Fibroblast of lung (primary cell): ENCODE data around the gene TMED8. TPM values are rescaled to one million over a fixed set of nuclear protein-coding genes. Genes with fewer than 3 reads are reported as not detected.

ENCODE experiments used
- DNase-seq, 2 donors: peaks; one replicate each; pipeline versions ENCODE4 v3.0.0 to v3.0.0-alpha.2; 2010; ENCODE audit warnings: low read depth in 2 of 2
- H2AFZ ChIP-seq: 2 replicates; pipeline ENCODE4 v1.5.1; 2012; ENCODE audit warnings: low read length, control low read depth, inconsistent platforms
- H3K27ac ChIP-seq: 2 replicates; pipeline ENCODE4 v1.5.1; 2011; ENCODE audit warnings: low read length, control low read depth; ENCODE audit not compliant: insufficient read depth
- H3K27me3 ChIP-seq: 2 replicates; pipeline ENCODE4 v1.5.1; 2011; ENCODE audit warnings: mild to moderate bottlenecking, low read length; ENCODE audit not compliant: control insufficient read depth, insufficient read depth
- H3K36me3 ChIP-seq: 2 replicates; pipeline ENCODE4 v1.5.1; 2011; ENCODE audit warnings: low read length; ENCODE audit not compliant: control insufficient read depth, insufficient read depth
- H3K4me1 ChIP-seq: 2 replicates; pipeline ENCODE4 v1.5.1; 2011; ENCODE audit warnings: low read length; ENCODE audit not compliant: control insufficient read depth, insufficient read depth; ENCODE audit errors: extremely low read depth
- H3K4me2 ChIP-seq: 2 replicates; pipeline ENCODE4 v1.5.1; 2011; ENCODE audit warnings: low read length, control low read depth; ENCODE audit not compliant: insufficient read depth; ENCODE audit errors: extremely low read depth
- H3K4me3 ChIP-seq, 4 experiments: fragments of 200-600 bp in 1 of 4; sonication (generic) in 1 of 4; replicated peaks in 1 of 4; 2 replicates each; pipeline ENCODE4 v1.5.1; 2011 to 2016; ENCODE audit warnings: low read length in 4 of 4, low read depth in 3 of 4, mild to moderate bottlenecking in 3 of 4, control low read depth in 2 of 4, inconsistent platforms in 1 of 4, mixed read lengths in 1 of 4; ENCODE audit not compliant: insufficient read depth in 1 of 4; ENCODE audit errors: control extremely low read depth in 1 of 4
- H3K79me2 ChIP-seq: 2 replicates; pipeline ENCODE4 v1.5.1; 2012; ENCODE audit warnings: mild to moderate bottlenecking, low read length, inconsistent platforms; ENCODE audit not compliant: control insufficient read depth, insufficient read depth
- H3K9ac ChIP-seq: 2 replicates; pipeline ENCODE4 v1.5.1; 2011; ENCODE audit warnings: mild to moderate bottlenecking, low read length, control low read depth; ENCODE audit not compliant: insufficient read depth
- H3K9me3 ChIP-seq: 2 replicates; pipeline ENCODE4 v1.5.1; 2012; ENCODE audit warnings: low read depth, low read length; ENCODE audit not compliant: control insufficient read depth, insufficient read depth
- H4K20me1 ChIP-seq: 2 replicates; pipeline ENCODE4 v1.5.1; 2011; ENCODE audit warnings: low read length; ENCODE audit not compliant: control insufficient read depth, insufficient read depth; ENCODE audit errors: extremely low read depth
- EZH2 ChIP-seq: IDR thresholded peaks from 2 replicates; pipeline ENCODE4 v1.5.1; 2012; ENCODE audit warnings: low read length, control low read depth, mild to moderate bottlenecking; ENCODE audit errors: missing control alignments
- polyA plus RNA-seq, 2 donors: library from polyadenylated mRNA; depleted of rRNA in 1 of 2; stranded (reverse) in 1 of 2; unstranded in 1 of 2; fragments of >200 nt; gene quantifications; 2 replicates each; pipeline ENCODE4 v1.2.1, GENCODE V29; 2011 to 2012; ENCODE audit warnings: missing spikeins in 1 of 2
- total RNA-seq: library from RNA; depleted of rRNA; stranded (reverse); fragments of >200 nt; gene quantifications from 2 replicates; pipeline ENCODE4 v1.2.1, GENCODE V29; 2014
- TF ChIP-seq, protein P1 (sequence below), 2 donors: IDR thresholded peaks in 1 of 2; conservative IDR thresholded peaks in 1 of 2; 1 replicate in 1 of 2; 2 replicates in 1 of 2; pipeline ENCODE4 v1.5.1; 2011 to 2012; ENCODE audit warnings: low read length in 2 of 2, control low read depth in 1 of 2, inconsistent platforms in 1 of 2, low read depth in 1 of 2, mild to moderate bottlenecking in 1 of 2

TMED8 gene
- total and polyA plus RNA-seq, 2 donors (not counting 1 experiment from before 2014, with no cell fraction given), result 7.0 to 7.4 TPM

DNA sequence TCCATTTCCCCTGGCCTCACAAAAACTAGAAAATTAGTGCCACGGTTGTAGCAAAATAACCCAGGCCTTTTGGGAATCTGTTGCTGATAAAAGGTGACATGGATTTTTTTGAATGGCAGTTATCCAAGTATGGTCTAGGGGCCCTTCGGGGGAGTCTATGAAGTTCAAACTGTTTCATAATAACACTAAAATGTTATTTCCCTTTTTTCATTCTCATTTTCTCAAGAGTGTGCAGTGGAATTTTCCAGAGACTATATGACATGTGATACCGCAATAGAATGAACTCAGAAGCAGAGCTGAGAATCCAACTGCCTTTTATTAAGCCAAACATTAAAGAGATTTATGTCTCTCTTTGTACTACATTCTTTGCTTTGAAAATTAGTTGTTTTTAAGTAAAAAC, 29.1 kb downstream of the TMED8 start:
- TF ChIP-seq, protein P1, sequence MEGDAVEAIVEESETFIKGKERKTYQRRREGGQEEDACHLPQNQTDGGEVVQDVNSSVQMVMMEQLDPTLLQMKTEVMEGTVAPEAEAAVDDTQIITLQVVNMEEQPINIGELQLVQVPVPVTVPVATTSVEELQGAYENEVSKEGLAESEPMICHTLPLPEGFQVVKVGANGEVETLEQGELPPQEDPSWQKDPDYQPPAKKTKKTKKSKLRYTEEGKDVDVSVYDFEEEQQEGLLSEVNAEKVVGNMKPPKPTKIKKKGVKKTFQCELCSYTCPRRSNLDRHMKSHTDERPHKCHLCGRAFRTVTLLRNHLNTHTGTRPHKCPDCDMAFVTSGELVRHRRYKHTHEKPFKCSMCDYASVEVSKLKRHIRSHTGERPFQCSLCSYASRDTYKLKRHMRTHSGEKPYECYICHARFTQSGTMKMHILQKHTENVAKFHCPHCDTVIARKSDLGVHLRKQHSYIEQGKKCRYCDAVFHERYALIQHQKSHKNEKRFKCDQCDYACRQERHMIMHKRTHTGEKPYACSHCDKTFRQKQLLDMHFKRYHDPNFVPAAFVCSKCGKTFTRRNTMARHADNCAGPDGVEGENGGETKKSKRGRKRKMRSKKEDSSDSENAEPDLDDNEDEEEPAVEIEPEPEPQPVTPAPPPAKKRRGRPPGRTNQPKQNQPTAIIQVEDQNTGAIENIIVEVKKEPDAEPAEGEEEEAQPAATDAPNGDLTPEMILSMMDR (conservative IDR thresholded peaks at IDR 0.05 in 1 of 2, IDR thresholded peaks at IDR 0.05 in 1 of 2; ENCODE audit: low read depth in 1 of 2, low read length in 2 of 2), result no peak
- no peak for TF ChIP-seq EZH2
- Histone ChIP-seq H3K4me1 (no peaks in the 10 kb centered on the region), H3K27me3 (no peaks in the 10 kb centered on the region), H3K36me3 (no peaks in the 10 kb centered on the region), H4K20me1 (no peaks in the 10 kb centered on the region), H3K4me2 (no peak overlapping the region), H3K9me3 (no peaks in the 10 kb centered on the region), H3K27ac (no peak overlapping the region), H3K4me3 (no peak overlapping the region), H2AFZ (no peak overlapping the region), H3K79me2 (no peaks in the 10 kb centered on the region), H3K9ac (no peak overlapping the region)
- DNase-seq, result no peak

DNA sequence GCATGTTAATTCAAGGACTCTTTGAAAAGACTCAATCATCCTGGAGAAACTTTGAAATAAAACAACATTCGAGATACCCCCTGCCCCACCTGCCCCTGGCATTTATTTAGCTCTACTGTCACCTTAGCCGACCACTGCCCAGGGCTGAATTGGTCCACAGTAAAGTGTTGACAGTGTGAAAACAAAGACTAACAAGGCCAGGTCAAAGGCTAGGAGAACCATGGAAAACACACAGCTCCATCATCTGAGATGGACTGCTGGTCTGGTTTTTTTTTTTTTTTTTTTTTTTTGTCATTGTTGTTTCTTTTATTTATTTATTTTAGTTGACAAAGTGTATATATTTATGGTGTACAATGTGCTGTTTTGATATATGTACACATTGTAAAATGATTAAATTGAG, 30.4 kb downstream of the TMED8 start:
- DNase-seq, result no peak
- Histone ChIP-seq H3K4me3 (no peak overlapping the region), H4K20me1 (no peaks in the 10 kb centered on the region), H2AFZ (no peak overlapping the region), H3K4me2 (no peak overlapping the region), H3K4me1 (no peaks in the 10 kb centered on the region), H3K9ac (no peak overlapping the region), H3K27me3 (no peaks in the 10 kb centered on the region), H3K27ac (no peak overlapping the region), H3K9me3 (no peaks in the 10 kb centered on the region), H3K79me2 (no peaks in the 10 kb centered on the region), H3K36me3 (no peaks in the 10 kb centered on the region)
- TF ChIP-seq EZH2, result no peak
- TF ChIP-seq, protein P1 (conservative IDR thresholded peaks at IDR 0.05 in 1 of 2, IDR thresholded peaks at IDR 0.05 in 1 of 2; ENCODE audit: low read depth in 1 of 2, low read length in 2 of 2), result no peak

DNA sequence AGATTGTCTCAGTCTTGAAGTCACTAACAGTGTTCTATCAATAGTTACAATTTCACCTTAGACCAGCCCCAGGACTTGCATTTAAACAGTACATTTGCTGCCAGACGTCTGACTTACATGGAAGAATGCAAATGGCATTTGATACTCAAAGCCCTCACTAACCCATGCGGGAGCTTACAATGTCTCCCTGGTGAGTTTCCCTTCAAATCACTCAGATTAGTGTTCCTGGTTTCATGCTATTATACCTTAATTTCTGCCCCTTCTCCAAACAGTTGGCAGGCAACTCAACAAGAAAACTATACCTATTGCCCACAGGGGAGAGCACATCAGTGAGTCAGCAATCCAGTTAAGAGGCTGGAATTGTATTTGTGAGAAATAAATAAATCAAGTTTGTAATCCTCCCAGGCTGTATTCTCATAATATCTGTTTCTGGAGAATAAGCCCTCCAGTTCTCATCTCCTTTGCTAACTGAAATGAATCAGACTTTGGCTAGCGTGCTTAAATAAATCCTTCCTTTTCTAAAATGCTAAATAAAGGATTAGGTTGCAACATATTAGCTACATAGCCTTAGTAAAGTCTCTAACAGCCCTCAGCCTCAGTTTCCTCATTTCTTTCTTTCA, 32.4 kb downstream of the TMED8 start:
- no peak overlapping the region for H3K27ac ChIP-seq
- H3K36me3 ChIP-seq, result no peaks in the 10 kb centered on the region
- no peak for DNase-seq
- H3K4me2 ChIP-seq, result no peak overlapping the region
- H4K20me1 ChIP-seq, result no peaks in the 10 kb centered on the region
- no peaks in the 10 kb centered on the region for H3K79me2 ChIP-seq
- H3K4me1 ChIP-seq, result no peaks in the 10 kb centered on the region
- no peaks in the 10 kb centered on the region for H3K9me3 ChIP-seq
- no peak overlapping the region for H3K9ac ChIP-seq
- TF ChIP-seq EZH2, result no peak
- TF ChIP-seq, protein P1 (conservative IDR thresholded peaks at IDR 0.05 in 1 of 2, IDR thresholded peaks at IDR 0.05 in 1 of 2; ENCODE audit: low read depth in 1 of 2, low read length in 2 of 2), result no peak
- no peaks in the 10 kb centered on the region for H3K27me3 ChIP-seq
- H3K4me3 ChIP-seq, result no peak overlapping the region
- no peak overlapping the region for H2AFZ ChIP-seq
